Keratinocyte (primary cell): ENCODE data around the gene PPM1J.

Source experiments
- CTCF ChIP-seq, 3 experiments: IDR thresholded peaks in 1 of 3; conservative IDR thresholded peaks in 1 of 3; optimal IDR thresholded peaks in 1 of 3; 2 replicates in 2 of 3; 3 replicates in 1 of 3; pipeline versions ENCODE3 to v1.5.1; 2011; ENCODE audit warnings: low read length in 3 of 3, mild to moderate bottlenecking in 3 of 3, moderate library complexity in 2 of 3, control low read depth in 1 of 3, inconsistent platforms in 1 of 3; ENCODE audit not compliant: insufficient read depth in 2 of 3; ENCODE audit errors: extremely low read depth in 1 of 3
- EZH2 ChIP-seq: IDR thresholded peaks from one replicate; pipeline ENCODE4 v1.6.1; 2012; ENCODE audit warnings: inconsistent platforms, mild to moderate bottlenecking, low read length, moderate library complexity

- no peak for TF ChIP-seq CTCF (optimal IDR thresholded peaks at IDR 0.05 in 1 of 3, IDR thresholded peaks at IDR 0.05 in 1 of 3, conservative IDR thresholded peaks at IDR 0.05 in 1 of 3; ENCODE audit: extremely low read depth in 1 of 3, insufficient read depth in 2 of 3, low read length in 3 of 3)
- no peak for TF ChIP-seq EZH2
These were observed 16.3 kb upstream of the PPM1J start for GRCh38 chr1:112731451-112731850.
